VCaP (cell line): ENCODE results near the gene IRS1.

Experiments
- H3K27ac ChIP-seq: fragments of 450-650 bp; 2 replicates; pipeline ENCODE4 v1.5.1; 2017
- CTCF ChIP-seq: fragments of 450-650 bp; conservative IDR thresholded peaks from 2 replicates; pipeline ENCODE4 v1.5.1; 2017; ENCODE audit warnings: mild to moderate bottlenecking, moderate library complexity

IRS1 gene

GRCh38 chr2:226760412-226761194 lies 39.0 kb downstream of the IRS1 start:
- no peak overlapping the region for H3K27ac ChIP-seq
- no peak for TF ChIP-seq CTCF

GRCh38 chr2:226759768-226760167 lies 39.9 kb downstream of the IRS1 start:
- no peak overlapping the region for H3K27ac ChIP-seq

GRCh38 chr2:226758921-226759640 lies 40.5 kb downstream of the IRS1 start:
- TF ChIP-seq CTCF, result no peak
- H3K27ac ChIP-seq, result no peak overlapping the region

More at GRCh38 chr2:226759768-226760167, 39.9 kb downstream of the IRS1 start:
- TF ChIP-seq CTCF, result no peak

- TF ChIP-seq CTCF, result no peak
- H3K27ac ChIP-seq, result no peak overlapping the region
Observed at GRCh38 chr2:226756131-226756530, 43.5 kb downstream of the IRS1 start.

- H3K27ac ChIP-seq, result no peak overlapping the region
- TF ChIP-seq CTCF, result no peak
Observed at GRCh38 chr2:226755631-226756030, 44.0 kb downstream of the IRS1 start.

GRCh38 chr2:226754821-226755604 lies 44.6 kb downstream of the IRS1 start:
- TF ChIP-seq CTCF, result no peak
- no peak overlapping the region for H3K27ac ChIP-seq

- no peak overlapping the region for H3K27ac ChIP-seq
- TF ChIP-seq CTCF, result no peak
Observed at GRCh38 chr2:226752887-226753286, 46.7 kb downstream of the IRS1 start.
